HG03066 (cell line): ENCODE data around the gene ANKRD11.

Experiments
- ATAC-seq: cut with Tn5 transposase; IDR thresholded peaks from one replicate; pipeline ENCODE4 v1.9.1; 2021; ENCODE audit warnings: low read depth; ENCODE audit not compliant: unreplicated experiment

Gene ANKRD11

GRCh38 chr16:89355686-89356085, 134.7 kb downstream of the ANKRD11 start:
- no peak for ATAC-seq

- no peak for ATAC-seq
Measured at GRCh38 chr16:89355007-89355406, 135.4 kb downstream of the ANKRD11 start.

- no peak for ATAC-seq
Measured at GRCh38 chr16:89354325-89354724, 136.0 kb downstream of the ANKRD11 start.

- no peak for ATAC-seq
Measured at GRCh38 chr16:89352091-89352681, 138.2 kb downstream of the ANKRD11 start.

- ATAC-seq, result no peak
Measured at GRCh38 chr16:89351645-89352044, 138.7 kb downstream of the ANKRD11 start.

GRCh38 chr16:89350701-89351380, 139.5 kb downstream of the ANKRD11 start:
- no peak for ATAC-seq

- no peak for ATAC-seq
Measured at GRCh38 chr16:89349947-89350633, 140.3 kb downstream of the ANKRD11 start.

GRCh38 chr16:89347807-89348206, 142.6 kb downstream of the ANKRD11 start:
- no peak for ATAC-seq

- no peak for ATAC-seq
Measured at GRCh38 chr16:89346869-89347268, 143.5 kb downstream of the ANKRD11 start.

GRCh38 chr16:89345642-89346150, 144.7 kb downstream of the ANKRD11 start:
- no peak for ATAC-seq

- no peak for ATAC-seq
Measured at GRCh38 chr16:89344846-89345611, 145.3 kb downstream of the ANKRD11 start.

- ATAC-seq, result no peak
Measured at GRCh38 chr16:89344458-89344834, 145.9 kb downstream of the ANKRD11 start.

- no peak for ATAC-seq
Measured at GRCh38 chr16:89343501-89344457, 146.6 kb downstream of the ANKRD11 start.

- ATAC-seq, result no peak
Measured at GRCh38 chr16:89341697-89342694, 148.4 kb downstream of the ANKRD11 start.

GRCh38 chr16:89341279-89341678, 149.1 kb downstream of the ANKRD11 start:
- ATAC-seq, result no peak

- ATAC-seq, result no peak
Measured at GRCh38 chr16:89338863-89339262, 151.5 kb downstream of the ANKRD11 start.

- no peak for ATAC-seq
Measured at GRCh38 chr16:89337965-89338364, 152.4 kb downstream of the ANKRD11 start.

- no peak for ATAC-seq
Measured at GRCh38 chr16:89335803-89336485, 154.4 kb downstream of the ANKRD11 start.
